ENCODE results near the gene RAB15.

Gene RAB15

GRCh38 chr14:64899958-64900357, 72.2 kb downstream of the RAB15 start:
- DNase-seq: no peak

Data from AML-193 (cell line).